HL-60 (cell line): Measurements from ENCODE around the gene PRKCE.

Source experiments
- DNase-seq, 2 experiments: peaks; one replicate each; pipeline ENCODE4 v3.0.0-alpha.2; 2010 to 2020; ENCODE audit warnings: low read depth in 1 of 2, low spot score in 1 of 2
- H3K27ac ChIP-seq: fragments of 250-450 bp; sonication (Bioruptor Pico); replicated peaks from 2 replicates; pipeline ENCODE4 v1.5.1; 2020; ENCODE audit warnings: mild to moderate bottlenecking, moderate library complexity
- H3K27me3 ChIP-seq: fragments of 250-450 bp; sonication (Bioruptor Pico); 2 replicates; pipeline ENCODE4 v1.5.1; 2021; ENCODE audit warnings: mild to moderate bottlenecking, moderate library complexity; ENCODE audit not compliant: insufficient read depth, poor library complexity, severe bottlenecking
- H3K4me3 ChIP-seq: replicated peaks from 2 replicates; pipeline ENCODE4 v1.5.1; 2011; ENCODE audit warnings: mild to moderate bottlenecking, control low read depth, low read length; ENCODE audit not compliant: insufficient read depth
- CTCF ChIP-seq: IDR thresholded peaks from one replicate; pipeline ENCODE4 v1.5.1; 2011; ENCODE audit warnings: low read length, control low read depth, inconsistent platforms; ENCODE audit not compliant: insufficient read depth
- GABPA ChIP-seq: IDR thresholded peaks from 2 replicates; pipeline ENCODE4 v1.6.1; 2012; ENCODE audit warnings: low read depth
- POLR2AphosphoS5 ChIP-seq: IDR thresholded peaks from 2 replicates; pipeline ENCODE4 v1.6.1; 2012; ENCODE audit warnings: low read depth
- REST ChIP-seq: IDR thresholded peaks from 2 replicates; pipeline ENCODE4 v1.6.1; 2012; ENCODE audit warnings: low read depth; ENCODE audit not compliant: insufficient replicate concordance
- SPI1 ChIP-seq: IDR thresholded peaks from 2 replicates; pipeline ENCODE4 v1.6.1; 2012; ENCODE audit warnings: low read depth, mild to moderate bottlenecking, borderline replicate concordance

PRKCE gene

DNA sequence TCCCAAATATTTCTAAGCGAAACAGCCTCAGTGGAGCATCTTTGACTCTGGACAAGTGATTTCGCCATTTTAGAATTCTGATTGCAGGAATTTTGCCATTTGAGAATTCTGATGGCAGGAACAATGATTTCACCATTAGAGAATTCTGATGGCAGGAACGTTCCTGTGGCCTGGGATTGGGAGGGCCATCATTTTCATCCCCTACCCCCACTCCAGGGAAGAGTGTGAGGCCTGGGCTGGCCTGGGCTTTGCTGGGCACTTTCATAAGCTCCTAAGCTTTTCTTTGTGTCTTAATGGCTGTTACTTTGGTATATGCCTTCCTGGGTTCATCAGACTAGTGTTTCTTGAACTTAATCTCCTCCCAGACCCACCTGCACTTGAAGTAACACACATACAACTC, 516.4 kb downstream of the PRKCE start:
- Histone ChIP-seq H3K27me3 (no peaks in the 10 kb centered on the region), H3K27ac (no peak overlapping the region), H3K4me3 (no peak overlapping the region)
- DNase-seq = no peak
- no peak for TF ChIP-seq CTCF
- TF ChIP-seq SPI1 = no peak
- no peak for TF ChIP-seq REST
- no peak for TF ChIP-seq GABPA
- no peak for TF ChIP-seq POLR2AphosphoS5

DNA sequence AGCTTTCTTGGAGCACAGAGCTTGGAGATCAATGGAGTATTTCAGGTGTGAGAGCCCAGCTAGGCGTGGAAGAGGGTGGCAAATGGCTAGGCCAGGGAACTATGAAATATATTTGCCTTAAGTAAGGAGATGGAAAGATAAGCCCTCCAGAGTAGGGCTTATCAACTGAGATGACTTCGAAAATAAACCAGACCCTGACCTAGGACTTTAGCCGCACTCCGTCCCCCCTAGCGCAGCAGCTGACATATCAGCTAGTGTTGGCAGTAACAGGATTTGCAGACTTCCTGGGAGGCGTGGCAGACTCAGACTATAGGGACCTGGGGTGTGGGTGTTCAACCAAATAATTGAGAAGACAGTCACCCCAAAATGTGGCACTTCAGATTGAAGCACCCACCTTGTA, 518.0 kb downstream of the PRKCE start:
- no peak for TF ChIP-seq GABPA
- TF ChIP-seq REST = no peak
- no peak for TF ChIP-seq POLR2AphosphoS5
- TF ChIP-seq CTCF = no peak
- no peak for TF ChIP-seq SPI1
- no peak overlapping the region for H3K27ac ChIP-seq
- DNase-seq = no peak
- no peaks in the 10 kb centered on the region for H3K27me3 ChIP-seq
- H3K4me3 ChIP-seq = no peak overlapping the region

DNA sequence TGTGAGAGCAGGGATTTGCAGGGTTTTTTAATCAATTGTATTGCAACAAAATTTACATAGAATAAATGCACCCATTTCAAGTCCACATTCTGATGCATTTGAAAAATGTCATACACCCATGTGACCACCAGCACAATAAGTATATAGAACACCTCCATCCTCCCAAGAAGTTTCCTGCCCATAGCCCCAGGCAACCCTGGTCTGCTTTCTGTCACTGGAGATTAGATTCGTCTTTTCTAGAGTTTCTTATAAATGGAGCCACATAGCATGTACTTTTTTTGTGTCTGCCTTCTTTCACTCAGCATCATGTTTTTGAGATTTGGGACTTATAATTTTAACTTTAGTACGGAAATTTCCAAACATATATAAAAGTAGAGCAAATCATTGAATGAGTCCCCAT, 518.6 kb downstream of the PRKCE start:
- no peak overlapping the region for H3K27ac ChIP-seq
- no peaks in the 10 kb centered on the region for H3K27me3 ChIP-seq
- no peak for DNase-seq
- TF ChIP-seq GABPA (no peak), SPI1 (no peak), CTCF (no peak), POLR2AphosphoS5 (no peak), REST (no peak)
- no peak overlapping the region for H3K4me3 ChIP-seq
